Stimulated activated CD8-positive, alpha-beta memory T cell treated with anti-CD3 and anti-CD28 coated beads, Interleukin-15, amount 100 ng/mL, for 48 hours (primary cell): ENCODE measurements around the gene KIF1A.
A peak's percentile ranks its signal among the peaks of the same experiment; 100 is the strongest.

Experiments used
- DNase-seq, 2 donors: peaks; one replicate each; pipeline ENCODE4 v3.0.0-alpha.2; 2020; ENCODE audit warnings: low read depth in 2 of 2

Gene KIF1A

DNA sequence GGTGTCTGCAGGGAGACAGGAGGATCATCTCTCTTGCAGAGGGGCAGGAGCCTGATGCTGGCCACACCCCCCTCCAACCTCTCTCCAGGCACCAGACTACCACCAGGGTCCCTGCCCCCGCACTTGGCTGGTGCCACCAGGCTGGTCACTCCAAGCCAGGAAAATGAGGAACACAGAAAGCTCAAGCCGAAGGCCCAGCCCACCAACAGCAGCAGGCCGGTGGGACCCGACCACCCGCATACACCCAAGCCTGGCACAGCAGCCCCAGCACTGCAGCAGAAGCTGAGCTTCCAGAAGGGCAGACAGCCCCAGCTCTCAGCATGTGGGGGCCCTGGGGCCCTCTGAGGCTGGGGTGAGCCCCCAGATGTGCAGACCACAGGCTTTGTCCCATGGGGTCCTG, 52.7 kb downstream of the KIF1A start:
- DNase-seq = no peak

DNA sequence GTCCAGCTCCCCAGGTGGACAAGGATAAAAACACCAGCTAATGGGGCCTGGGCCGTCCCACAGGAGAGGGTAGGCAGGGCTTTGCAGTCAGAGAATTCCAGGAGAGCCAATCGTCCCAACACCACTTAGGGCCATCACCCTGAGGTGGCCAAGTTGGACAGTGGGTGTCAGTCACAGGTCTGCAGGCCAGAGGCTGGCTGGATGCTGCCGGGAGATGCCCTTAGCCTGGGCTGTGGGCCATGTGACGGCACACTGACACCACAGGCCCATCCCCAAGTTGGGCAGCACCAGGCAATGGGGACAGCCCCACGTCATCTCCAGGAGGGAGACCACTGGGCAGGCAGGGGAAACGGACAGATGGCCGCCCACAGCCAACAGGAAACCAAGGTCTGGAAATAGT, 53.9 kb downstream of the KIF1A start:
- no peak for DNase-seq

GRCh38 chr2:240765007-240765406, 55.0 kb downstream of the KIF1A start:
- no peak for DNase-seq

GRCh38 chr2:240764605-240765004, 55.4 kb downstream of the KIF1A start:
- no peak for DNase-seq

DNA sequence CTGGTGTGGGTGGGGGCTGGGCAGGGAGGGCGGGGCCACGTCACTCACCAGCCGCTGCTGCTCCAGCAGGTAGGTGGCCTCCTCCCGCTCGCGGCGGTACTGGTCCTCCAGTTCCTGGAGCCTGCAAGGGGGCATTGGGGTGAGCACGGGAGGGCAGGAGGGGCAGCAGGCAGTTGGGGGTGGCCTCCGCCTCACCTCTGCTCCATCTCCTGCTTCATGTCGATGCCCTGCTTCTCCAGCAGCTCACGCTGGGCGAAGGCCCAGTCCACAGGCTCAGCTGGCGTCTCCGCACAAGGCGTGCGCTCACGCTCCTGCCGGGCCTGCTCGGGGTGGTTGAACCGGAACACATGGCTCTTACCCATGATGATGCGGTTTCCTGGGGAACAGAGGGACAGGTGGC, 57.0 kb downstream of the KIF1A start:
- DNase-seq = no peak

DNA sequence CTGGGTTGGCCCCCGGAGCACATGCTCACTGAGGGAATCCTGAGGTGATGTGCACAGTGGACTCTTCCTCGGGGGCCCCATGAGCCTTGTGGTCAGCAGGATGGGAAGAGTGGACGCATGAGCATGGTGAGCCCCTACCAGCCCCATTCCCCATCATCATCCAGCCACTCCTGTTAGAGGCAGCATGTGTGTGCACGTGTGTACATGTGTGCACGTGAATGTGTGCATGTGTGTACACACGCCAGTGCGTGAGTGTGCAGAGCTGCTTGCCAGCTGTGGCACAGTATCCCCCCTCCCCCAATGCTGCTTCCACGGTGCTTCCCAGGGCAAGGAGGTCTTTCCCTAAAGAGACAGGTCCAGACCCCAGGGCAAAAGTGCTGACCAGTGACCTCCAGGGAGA, 57.8 kb downstream of the KIF1A start:
- no peak for DNase-seq

DNA sequence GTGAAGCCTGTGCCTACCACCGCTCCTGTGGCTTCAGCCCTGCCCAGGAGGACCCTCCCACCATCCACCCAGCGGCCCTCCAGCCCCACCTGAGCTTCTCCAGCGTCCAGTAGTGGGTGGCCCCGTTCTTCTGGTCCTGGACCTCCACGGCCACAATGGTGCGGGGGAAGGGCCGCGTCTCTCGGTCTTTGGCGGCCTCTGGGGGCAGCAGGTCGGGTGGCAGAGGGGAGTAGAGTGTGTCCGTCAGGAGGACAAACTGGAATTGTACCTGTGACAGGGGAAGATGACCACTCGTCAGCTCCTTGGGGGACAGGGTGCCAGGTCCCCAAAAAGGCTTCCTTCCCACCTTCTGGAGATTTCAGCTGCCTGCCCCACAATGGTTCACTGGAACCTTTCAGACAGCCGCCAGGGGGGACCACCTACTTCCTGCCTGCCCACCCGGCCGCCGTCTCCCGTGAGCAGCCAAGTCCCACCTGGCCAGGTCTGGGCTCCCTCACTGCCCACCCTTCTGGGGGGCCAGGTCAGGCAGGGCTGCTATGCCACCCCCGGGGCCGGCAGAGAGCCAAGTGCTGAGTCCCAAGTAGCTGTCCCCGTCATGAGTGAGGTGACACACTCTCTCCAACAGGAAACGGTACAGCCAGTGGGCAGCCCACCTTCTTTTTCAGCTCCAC, 59.3 kb downstream of the KIF1A start:
- DNase-seq = no peak

- no peak for DNase-seq
These were observed 59.9 kb downstream of the KIF1A start for GRCh38 chr2:240760121-240760520.

GRCh38 chr2:240759459-240759858, 60.6 kb downstream of the KIF1A start:
- peak; percentile 30 to 70 for DNase-seq

DNA sequence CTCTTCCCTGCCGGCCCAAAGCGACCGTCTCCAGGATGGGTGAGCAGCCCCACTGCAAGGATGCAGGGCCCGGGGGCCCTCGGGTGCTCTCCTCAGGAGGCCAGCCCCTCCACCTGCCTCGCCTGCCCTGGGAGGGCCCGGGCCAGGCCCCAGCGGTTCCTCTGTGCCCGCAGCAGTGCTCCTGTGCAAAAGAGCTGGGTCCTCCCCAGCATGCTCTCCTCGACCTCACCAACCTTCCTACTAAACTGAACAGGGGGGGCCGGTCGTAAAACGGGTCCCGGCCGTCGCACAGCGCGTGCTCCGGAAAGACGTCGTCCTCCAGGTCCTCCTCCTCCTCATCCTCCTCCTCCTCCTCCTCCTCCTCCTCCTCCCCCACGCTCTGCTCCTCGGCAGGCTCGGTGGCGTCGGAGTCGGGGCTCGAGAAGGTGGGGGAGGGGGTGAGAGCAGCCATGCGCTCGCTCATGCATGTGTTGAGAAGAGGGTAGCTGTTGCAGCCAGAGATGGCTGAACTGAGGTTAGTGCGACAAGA, 62.9 kb downstream of the KIF1A start:
- no peak for DNase-seq

DNA sequence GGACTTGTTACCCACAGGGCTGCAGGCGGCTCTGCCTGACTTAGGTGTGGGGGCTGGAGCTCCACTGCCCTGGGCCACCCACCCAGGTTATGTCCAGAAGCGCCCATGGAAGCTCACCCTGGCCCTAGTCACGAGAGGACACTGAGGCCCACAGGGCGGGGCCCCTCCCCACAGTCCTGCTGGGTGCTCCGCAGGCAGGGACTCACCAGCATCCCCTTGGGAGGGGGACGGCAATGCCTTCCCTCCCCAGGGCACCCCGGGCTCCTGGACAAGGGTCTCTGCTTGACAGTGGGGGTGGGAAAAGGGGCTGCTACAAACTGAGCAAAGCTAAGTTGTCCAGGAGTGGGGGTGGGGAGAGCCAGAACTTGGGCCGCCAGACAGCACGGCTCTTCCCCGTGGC, 67.8 kb downstream of the KIF1A start:
- no peak for DNase-seq

GRCh38 chr2:240750409-240750808, 69.6 kb downstream of the KIF1A start:
- DNase-seq = no peak

DNA sequence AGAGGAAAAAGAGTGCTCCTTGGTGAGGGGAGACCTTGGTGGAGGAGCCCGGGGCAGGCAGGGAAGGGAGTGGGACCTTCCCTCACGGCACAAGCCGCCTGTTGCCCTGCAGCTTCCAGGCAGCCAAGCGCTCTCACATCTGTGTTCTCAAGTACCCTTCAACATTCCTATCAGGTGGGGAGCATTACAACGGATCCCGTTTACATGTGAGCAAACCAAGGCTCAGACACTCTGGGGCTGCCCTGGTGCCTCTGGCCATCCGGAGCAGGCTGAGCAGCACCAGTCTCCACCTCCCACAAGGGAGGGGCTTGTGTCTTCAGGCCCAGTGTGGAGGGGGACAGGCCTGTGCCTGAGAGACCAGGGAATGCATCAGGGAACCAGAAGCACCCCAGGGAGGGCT, 70.5 kb downstream of the KIF1A start:
- DNase-seq = no peak

- DNase-seq = no peak
These were observed 72.8 kb downstream of the KIF1A start for GRCh38 chr2:240747256-240747655.

GRCh38 chr2:240746671-240747070, 73.3 kb downstream of the KIF1A start:
- DNase-seq = no peak

- DNase-seq = no peak
These were observed 74.1 kb downstream of the KIF1A start for GRCh38 chr2:240745962-240746361.

- DNase-seq = no peak
These were observed 74.6 kb downstream of the KIF1A start for GRCh38 chr2:240745456-240745855.

- DNase-seq = no peak
These were observed 77.4 kb downstream of the KIF1A start for GRCh38 chr2:240742602-240743095.

DNA sequence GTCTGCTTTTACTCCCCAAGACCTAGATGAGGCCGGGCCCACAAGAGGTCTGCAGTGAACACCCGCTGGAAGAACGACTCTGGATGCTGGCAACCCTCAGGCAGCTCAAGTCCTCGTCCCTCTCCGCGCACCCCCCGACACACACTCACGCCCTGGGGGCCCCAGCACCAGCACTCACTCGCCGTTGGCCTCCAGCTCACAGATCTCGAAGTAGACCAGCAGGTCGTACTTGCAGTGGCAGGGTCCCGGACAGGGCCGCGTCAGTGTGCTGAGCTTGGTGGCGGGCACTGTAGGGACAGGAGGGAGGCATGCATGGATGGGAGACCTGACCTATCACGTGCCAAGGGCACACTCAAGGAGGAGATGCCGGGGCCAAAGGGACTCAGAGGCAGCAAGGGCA, 78.9 kb downstream of the KIF1A start:
- DNase-seq = no peak

DNA sequence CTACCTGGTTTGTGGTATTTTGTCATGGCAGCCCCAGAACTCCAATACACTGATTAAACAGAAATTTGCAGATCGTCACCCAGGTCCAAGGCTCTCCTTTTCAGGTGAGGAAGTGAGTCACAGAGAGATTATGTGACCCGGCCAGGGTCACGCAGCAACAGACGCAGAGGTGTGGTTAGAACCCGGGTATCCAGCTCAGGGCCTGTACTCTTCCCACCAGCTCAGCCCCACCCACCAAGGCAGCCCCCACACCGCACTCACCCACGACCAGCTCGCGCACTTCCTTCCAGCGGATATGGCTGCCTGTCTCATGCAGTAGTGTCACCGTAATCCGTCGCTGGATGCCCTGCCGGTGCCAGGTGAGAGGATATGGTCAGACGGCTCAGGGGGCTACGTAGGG, 80.2 kb downstream of the KIF1A start:
- DNase-seq = peak; percentile 9 to 12

- no peak for DNase-seq
These were observed 82.1 kb downstream of the KIF1A start for GRCh38 chr2:240737958-240738357.

- no peak for DNase-seq
These were observed 82.5 kb downstream of the KIF1A start for GRCh38 chr2:240737512-240737911.

DNA sequence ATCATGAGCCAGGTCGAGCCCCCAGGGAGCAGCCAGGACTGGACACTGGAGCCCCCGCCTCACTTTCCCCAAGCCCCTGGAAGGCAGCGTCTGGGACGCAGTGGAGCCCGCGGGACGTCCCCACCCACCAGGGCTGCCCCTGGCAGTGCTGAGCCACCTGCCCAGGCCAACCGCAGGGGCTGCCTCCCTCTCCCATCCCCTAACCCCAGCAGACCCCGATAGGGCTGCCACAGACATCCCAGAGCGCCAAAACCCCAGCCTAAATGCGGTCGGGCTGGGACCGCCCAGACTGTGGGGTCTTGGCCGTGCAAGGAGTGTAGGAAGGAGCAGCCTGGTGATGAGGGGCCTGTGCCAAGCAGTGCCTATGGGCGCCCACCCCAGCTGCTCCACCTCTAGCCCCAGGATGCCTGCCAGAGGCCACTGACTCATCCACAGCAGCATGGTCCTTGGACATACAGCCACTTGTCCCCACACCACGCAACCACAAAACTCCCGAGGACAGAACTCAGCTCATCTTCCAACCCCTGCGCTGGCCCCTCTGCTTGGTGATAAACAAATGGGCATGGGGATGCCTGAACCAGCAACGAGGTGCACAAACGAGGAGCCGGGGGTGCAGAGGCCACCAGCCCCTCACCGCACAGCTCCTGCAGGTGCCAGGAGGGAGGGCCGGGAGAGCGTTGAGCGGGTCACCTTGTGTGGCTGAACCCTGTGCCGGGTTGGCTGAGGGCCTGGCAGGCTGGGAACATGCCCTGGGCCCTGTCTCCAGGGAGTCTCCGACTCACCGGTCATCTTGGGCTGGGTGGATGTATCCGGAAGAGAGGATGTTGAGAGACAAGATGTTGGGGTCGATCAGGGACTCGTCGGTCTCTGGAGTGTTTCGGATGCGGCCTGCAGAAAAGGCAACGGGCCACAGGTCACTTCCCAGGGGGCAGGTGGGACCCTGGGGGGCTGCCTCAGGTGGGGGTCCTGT, 83.5 kb downstream of the KIF1A start:
- DNase-seq = no peak
